HEK293 (cell line): ENCODE results near the gene FILIP1L.

Experiments
- CTCF ChIA-PET: fragments of 350-600 bp; formaldehyde crosslinking; extraction: SDS; loops from one replicate; lab custom pipeline; 2021; ENCODE audit warnings: antibody characterized with exemption; lab: Yijun Ruan, JAX
- POLR2A ChIA-PET: fragments of 300-600 bp; formaldehyde crosslinking; extraction: SDS; loops from one replicate; lab custom pipeline; 2020; ENCODE audit warnings: antibody characterized with exemption, inconsistent platforms; lab: Yijun Ruan, JAX
- H3K27ac ChIP-seq: fragments of 200-500 bp; sonication (Bioruptor generic); 2 replicates; pipeline ENCODE4 v1.5.1; 2014; ENCODE audit warnings: low read depth, low read length, control low read depth, inconsistent platforms; ENCODE audit errors: extremely low read depth
- H3K36me3 ChIP-seq, 2 experiments: fragments of 200-500 bp in 1 of 2; sonication (Bioruptor generic) in 1 of 2; 1 replicate in 1 of 2; 2 replicates in 1 of 2; pipeline ENCODE4 v1.5.1; 2014 to 2017; ENCODE audit warnings: inconsistent platforms in 2 of 2, low read length in 2 of 2; ENCODE audit not compliant: control insufficient read depth in 2 of 2, insufficient read depth in 1 of 2
- H3K4me1 ChIP-seq: fragments of 200-500 bp; sonication (Bioruptor generic); 2 replicates; pipeline ENCODE4 v1.5.1; 2014; ENCODE audit warnings: mild to moderate bottlenecking, low read length, inconsistent platforms; ENCODE audit not compliant: control insufficient read depth, insufficient read depth
- H3K4me3 ChIP-seq: 2 replicates; pipeline ENCODE4 v1.5.1; 2011; ENCODE audit warnings: low read depth, mild to moderate bottlenecking, control low read depth, low read length, moderate library complexity
- H3K9me3 ChIP-seq: fragments of 200-500 bp; sonication (Bioruptor generic); 2 replicates; pipeline ENCODE4 v1.5.1; 2014; ENCODE audit warnings: low read depth, low read length, inconsistent platforms; ENCODE audit not compliant: control insufficient read depth, insufficient read depth
- BCL11B ChIP-seq: fragments of 450-650 bp; formaldehyde crosslinking; IDR thresholded peaks from 2 replicates; pipeline ENCODE4 v1.5.1; 2016; ENCODE audit warnings: low read depth, missing biosample characterization, missing genetic modification characterization
- FEZF1 ChIP-seq: fragments of 450-650 bp; formaldehyde crosslinking; IDR thresholded peaks from 2 replicates; pipeline ENCODE4 v1.5.1; 2016; ENCODE audit warnings: missing biosample characterization, missing genetic modification characterization
- HOXC10 ChIP-seq: sonication (generic); formaldehyde crosslinking; IDR thresholded peaks from 2 replicates; pipeline ENCODE4 v1.8.1; 2023; ENCODE audit warnings: mild to moderate bottlenecking, missing genetic modification reagents
- KLF16 ChIP-seq: fragments of 450-650 bp; formaldehyde crosslinking; IDR thresholded peaks from 2 replicates; pipeline ENCODE4 v1.5.1; 2017; ENCODE audit warnings: missing biosample characterization, missing genetic modification characterization
- OSR2 ChIP-seq: fragments of 450-650 bp; formaldehyde crosslinking; IDR thresholded peaks from 2 replicates; pipeline ENCODE4 v1.5.1; 2016; ENCODE audit warnings: missing biosample characterization, missing genetic modification characterization
- ZBTB1 ChIP-seq: fragments of 450-650 bp; formaldehyde crosslinking; IDR thresholded peaks from 2 replicates; pipeline ENCODE4 v1.5.1; 2016; ENCODE audit warnings: missing biosample characterization, missing genetic modification characterization
- ZBTB21 ChIP-seq: fragments of 450-650 bp; formaldehyde crosslinking; IDR thresholded peaks from 2 replicates; pipeline ENCODE4 v1.5.1; 2017; ENCODE audit warnings: missing biosample characterization, missing genetic modification characterization
- ZBTB48 ChIP-seq: fragments of 450-650 bp; formaldehyde crosslinking; IDR thresholded peaks from 2 replicates; pipeline ENCODE4 v1.5.1; 2016; ENCODE audit warnings: missing biosample characterization, missing genetic modification characterization
- ZEB2 ChIP-seq: fragments of 450-650 bp; formaldehyde crosslinking; IDR thresholded peaks from 2 replicates; pipeline ENCODE4 v1.5.1; 2016; ENCODE audit warnings: missing biosample characterization, missing genetic modification characterization
- ZFP3 ChIP-seq: fragments of 450-650 bp; formaldehyde crosslinking; IDR thresholded peaks from 2 replicates; pipeline ENCODE4 v1.5.1; 2016; ENCODE audit warnings: low read depth, missing biosample characterization, missing genetic modification characterization
- ZIC2 ChIP-seq: fragments of 450-650 bp; formaldehyde crosslinking; IDR thresholded peaks from 2 replicates; pipeline ENCODE4 v1.5.1; 2016; ENCODE audit warnings: missing biosample characterization, missing genetic modification characterization
- ZNF112 ChIP-seq: fragments of 450-650 bp; formaldehyde crosslinking; IDR thresholded peaks from 2 replicates; pipeline ENCODE4 v1.5.0; 2017; ENCODE audit warnings: missing biosample characterization, missing genetic modification characterization
- ZNF169 ChIP-seq: fragments of 450-650 bp; formaldehyde crosslinking; IDR thresholded peaks from 2 replicates; pipeline ENCODE4 v1.5.1; 2016; ENCODE audit warnings: missing biosample characterization, missing genetic modification characterization
- ZNF2 ChIP-seq: fragments of 450-650 bp; formaldehyde crosslinking; IDR thresholded peaks from 2 replicates; pipeline ENCODE4 v1.5.1; 2016; ENCODE audit warnings: missing biosample characterization, missing genetic modification characterization
- ZNF202 ChIP-seq: fragments of 450-650 bp; formaldehyde crosslinking; IDR thresholded peaks from 2 replicates; pipeline ENCODE4 v1.5.1; 2016; ENCODE audit warnings: missing biosample characterization, missing genetic modification characterization, borderline replicate concordance
- ZNF354C ChIP-seq: fragments of 450-650 bp; formaldehyde crosslinking; IDR thresholded peaks from 2 replicates; pipeline ENCODE4 v1.5.1; 2016; ENCODE audit warnings: missing biosample characterization, missing genetic modification characterization, low read depth, borderline replicate concordance
- ZNF48 ChIP-seq: fragments of 450-650 bp; formaldehyde crosslinking; IDR thresholded peaks from 2 replicates; pipeline ENCODE4 v1.5.1; 2016; ENCODE audit warnings: missing biosample characterization, missing genetic modification characterization
- ZNF530 ChIP-seq: fragments of 450-650 bp; formaldehyde crosslinking; IDR thresholded peaks from 2 replicates; pipeline ENCODE4 v1.5.1; 2016; ENCODE audit warnings: low read depth, missing biosample characterization, missing genetic modification characterization
- ZNF555 ChIP-seq: fragments of 450-650 bp; formaldehyde crosslinking; conservative IDR thresholded peaks from 2 replicates; pipeline ENCODE4 v1.5.1; 2017; ENCODE audit warnings: missing biosample characterization, mild to moderate bottlenecking, missing genetic modification characterization, inconsistent platforms
- ZNF639 ChIP-seq: fragments of 450-650 bp; formaldehyde crosslinking; IDR thresholded peaks from 2 replicates; pipeline ENCODE4 v1.5.1; 2016; ENCODE audit warnings: missing biosample characterization, missing genetic modification characterization
- ZNF654 ChIP-seq: fragments of 450-650 bp; formaldehyde crosslinking; IDR thresholded peaks from 2 replicates; pipeline ENCODE4 v1.5.1; 2016; ENCODE audit warnings: low read depth, missing biosample characterization, missing genetic modification characterization
- TF ChIP-seq, protein P1 (sequence below): fragments of 450-650 bp; formaldehyde crosslinking; IDR thresholded peaks from 2 replicates; pipeline ENCODE4 v1.5.1; 2017; ENCODE audit warnings: missing biosample characterization, missing genetic modification characterization
- TF ChIP-seq, protein P2 (sequence below): fragments of 450-650 bp; formaldehyde crosslinking; IDR thresholded peaks from 2 replicates; pipeline ENCODE4 v1.5.1; 2016; ENCODE audit warnings: missing biosample characterization, missing genetic modification characterization

Gene FILIP1L

DNA sequence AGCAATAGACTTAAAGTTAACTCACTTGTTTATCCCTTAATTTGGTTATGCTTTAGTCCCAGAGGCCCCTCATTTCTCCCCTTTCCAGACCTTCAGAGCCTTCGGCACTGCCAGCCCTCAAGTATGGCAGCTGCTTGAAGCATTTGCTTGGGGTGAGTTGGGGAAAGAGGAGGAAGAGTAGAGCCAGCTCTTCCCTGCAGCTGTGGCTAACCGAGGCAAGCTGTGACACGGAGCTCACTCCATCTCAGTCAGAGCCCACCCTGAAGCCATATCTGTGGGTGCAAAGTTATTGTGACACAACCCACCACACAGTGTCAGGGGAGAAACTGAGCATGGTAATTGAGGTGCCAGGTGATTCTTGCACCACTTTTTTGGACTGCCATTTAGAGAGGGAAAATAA, 66.1 kb downstream of the FILIP1L start:
- ChIA-PET CTCF (interaction anchor here (1.4 kb wide), 1 partner anchor 9 kb away, joined by 4 read pairs; no protein-coding TSS in a partner anchor), POLR2A (no interaction called here)
- Histone ChIP-seq H3K36me3 (no peaks in the 10 kb centered on the region), H3K27ac (no peak overlapping the region), H3K9me3 (no peaks in the 10 kb centered on the region), H3K4me1 (peaks cover 8% of the 10 kb centered on the region; the same call in 1 of the 2 replicates)
- no peak for TF ChIP-seq BCL11B (tag by site-specific recombination)
- no peak for TF ChIP-seq ZNF654 (tag by site-specific recombination)
- no peak for TF ChIP-seq ZEB2
- TF ChIP-seq ZIC2 (tag by site-specific recombination) = no peak
- TF ChIP-seq ZNF169 (tag by site-specific recombination) = no peak
- TF ChIP-seq KLF16 = no peak
- TF ChIP-seq ZNF48 (tag by site-specific recombination) = no peak
- TF ChIP-seq HOXC10 (CRISPR knock-in tag) = no peak
- TF ChIP-seq, all 188 proteins: peak for 0
- no peak overlapping the region for H3K4me3 ChIP-seq

GRCh38 chr3:100047455-100048141, 66.7 kb downstream of the FILIP1L start:
- ChIA-PET CTCF (interaction anchor here (0.6 to 1.4 kb wide), 2 partner anchors 10 to 224 kb away, joined by 4 to 5 read pairs; no protein-coding TSS in a partner anchor), POLR2A (no interaction called here)
- Histone ChIP-seq H3K27ac (no peak overlapping the region), H3K4me3 (no peak overlapping the region), H3K4me1 (peaks cover 9% of the 10 kb centered on the region; the same call in 1 of the 2 replicates), H3K9me3 (no peaks in the 10 kb centered on the region), H3K36me3 (no peaks in the 10 kb centered on the region)
- TF ChIP-seq, protein P1, sequence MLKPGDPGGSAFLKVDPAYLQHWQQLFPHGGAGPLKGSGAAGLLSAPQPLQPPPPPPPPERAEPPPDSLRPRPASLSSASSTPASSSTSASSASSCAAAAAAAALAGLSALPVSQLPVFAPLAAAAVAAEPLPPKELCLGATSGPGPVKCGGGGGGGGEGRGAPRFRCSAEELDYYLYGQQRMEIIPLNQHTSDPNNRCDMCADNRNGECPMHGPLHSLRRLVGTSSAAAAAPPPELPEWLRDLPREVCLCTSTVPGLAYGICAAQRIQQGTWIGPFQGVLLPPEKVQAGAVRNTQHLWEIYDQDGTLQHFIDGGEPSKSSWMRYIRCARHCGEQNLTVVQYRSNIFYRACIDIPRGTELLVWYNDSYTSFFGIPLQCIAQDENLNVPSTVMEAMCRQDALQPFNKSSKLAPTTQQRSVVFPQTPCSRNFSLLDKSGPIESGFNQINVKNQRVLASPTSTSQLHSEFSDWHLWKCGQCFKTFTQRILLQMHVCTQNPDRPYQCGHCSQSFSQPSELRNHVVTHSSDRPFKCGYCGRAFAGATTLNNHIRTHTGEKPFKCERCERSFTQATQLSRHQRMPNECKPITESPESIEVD (tag by site-specific recombination) = peak; percentile 44; the same call in 1 of the 2 replicates
- TF ChIP-seq ZBTB48 (tag by site-specific recombination) (0 out of 2 replicates have a peak, but pooled peaks have one; percentile 22), ZNF48 (tag by site-specific recombination) (no peak), ZNF530 (tag by site-specific recombination) (no peak), OSR2 (tag by site-specific recombination) (peak; percentile 37; the same call in 1 of the 2 replicates), ZFP3 (tag by site-specific recombination) (no peak), ZBTB1 (tag by site-specific recombination) (no peak), ZNF202 (no peak), ZNF112 (tag by site-specific recombination) (no peak), FEZF1 (tag by site-specific recombination) (no peak), ZBTB21 (tag by site-specific recombination) (no peak), KLF16 (no peak), ZNF354C (no peak), ZNF2 (tag by site-specific recombination) (no peak), ZNF639 (tag by site-specific recombination) (no peak), ZNF555 (tag by site-specific recombination) (no peak)
- TF ChIP-seq, protein P2, sequence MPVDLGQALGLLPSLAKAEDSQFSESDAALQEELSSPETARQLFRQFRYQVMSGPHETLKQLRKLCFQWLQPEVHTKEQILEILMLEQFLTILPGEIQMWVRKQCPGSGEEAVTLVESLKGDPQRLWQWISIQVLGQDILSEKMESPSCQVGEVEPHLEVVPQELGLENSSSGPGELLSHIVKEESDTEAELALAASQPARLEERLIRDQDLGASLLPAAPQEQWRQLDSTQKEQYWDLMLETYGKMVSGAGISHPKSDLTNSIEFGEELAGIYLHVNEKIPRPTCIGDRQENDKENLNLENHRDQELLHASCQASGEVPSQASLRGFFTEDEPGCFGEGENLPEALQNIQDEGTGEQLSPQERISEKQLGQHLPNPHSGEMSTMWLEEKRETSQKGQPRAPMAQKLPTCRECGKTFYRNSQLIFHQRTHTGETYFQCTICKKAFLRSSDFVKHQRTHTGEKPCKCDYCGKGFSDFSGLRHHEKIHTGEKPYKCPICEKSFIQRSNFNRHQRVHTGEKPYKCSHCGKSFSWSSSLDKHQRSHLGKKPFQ (tag by site-specific recombination) = no peak
